Liver (tissue), 9 donors: ENCODE results near the gene HDAC9. TPM values are rescaled to one million over a fixed set of nuclear protein-coding genes. Genes with fewer than 3 reads are reported as not detected.
"Not testable (repeated sequence)": the region's sequence is repeated elsewhere in the genome, so short reads cannot be mapped to it uniquely, and the experiment has no call there.

ENCODE experiments used
- DNase-seq: peaks from one replicate; pipeline ENCODE4 v3.0.0-alpha.2; 2017; ENCODE audit warnings: low spot score
- H3K27ac ChIP-seq, 2 donors: one replicate each; pipeline ENCODE4 v1.7.0; 2013; ENCODE audit warnings: inconsistent platforms in 2 of 2, low read length in 2 of 2, control low read depth in 1 of 2, low read depth in 1 of 2, mild to moderate bottlenecking in 1 of 2
- H3K27me3 ChIP-seq, 4 donors: one replicate each; pipeline versions ENCODE4 v1.6.1 to v1.7.0; 2013; ENCODE audit warnings: low read length in 3 of 4, inconsistent platforms in 1 of 4, mild to moderate bottlenecking in 1 of 4, moderate library complexity in 1 of 4; ENCODE audit not compliant: control insufficient read depth in 4 of 4, insufficient read depth in 4 of 4
- H3K36me3 ChIP-seq, 4 donors: one replicate each; pipeline versions ENCODE4 v1.6.1 to v1.7.0; 2013; ENCODE audit warnings: low read length in 3 of 4, mild to moderate bottlenecking in 3 of 4, low read depth in 1 of 4, moderate library complexity in 1 of 4; ENCODE audit not compliant: control insufficient read depth in 4 of 4, insufficient read depth in 3 of 4
- H3K4me1 ChIP-seq, 4 donors: one replicate each; pipeline versions ENCODE4 v1.6.1 to v1.7.0; 2013; ENCODE audit warnings: low read length in 3 of 4, mild to moderate bottlenecking in 3 of 4, moderate library complexity in 1 of 4; ENCODE audit not compliant: control insufficient read depth in 4 of 4, insufficient read depth in 4 of 4
- H3K4me3 ChIP-seq, 3 donors: one replicate each; pipeline versions ENCODE4 v1.6.1 to v1.7.0; 2013; ENCODE audit warnings: low read length in 3 of 3, control low read depth in 1 of 3, low read depth in 1 of 3, mild to moderate bottlenecking in 1 of 3
- H3K9ac ChIP-seq, 2 donors: one replicate each; pipeline ENCODE4 v1.7.0; 2013; ENCODE audit warnings: low read length in 2 of 2, mild to moderate bottlenecking in 2 of 2, moderate library complexity in 2 of 2, control low read depth in 1 of 2, low read depth in 1 of 2
- H3K9me3 ChIP-seq, 4 donors: one replicate each; pipeline versions ENCODE4 v1.6.1 to v1.7.0; 2013; ENCODE audit warnings: low read length in 3 of 4; ENCODE audit not compliant: control insufficient read depth in 4 of 4
- EGR1 ChIP-seq, 2 donors: IDR thresholded peaks; 2 replicates each; pipeline ENCODE4 v1.6.1; 2016 to 2018; ENCODE audit warnings: antibody characterized with exemption in 2 of 2, low read depth in 2 of 2
- FOXA1 ChIP-seq: IDR thresholded peaks from 2 replicates; pipeline ENCODE4 v1.6.1; 2016; ENCODE audit warnings: antibody characterized with exemption
- FOXA2 ChIP-seq: IDR thresholded peaks from 2 replicates; pipeline ENCODE4 v1.6.1; 2016; ENCODE audit warnings: antibody characterized with exemption
- GABPA ChIP-seq, 2 donors: IDR thresholded peaks in 1 of 2; conservative IDR thresholded peaks in 1 of 2; 2 replicates each; pipeline ENCODE4 v1.6.1; 2016; ENCODE audit warnings: antibody characterized with exemption in 2 of 2, mild to moderate bottlenecking in 1 of 2, moderate library complexity in 1 of 2
- HNF4A ChIP-seq, 2 donors: conservative IDR thresholded peaks; 2 replicates each; pipeline ENCODE4 v1.6.1; 2016; ENCODE audit warnings: antibody characterized with exemption in 2 of 2, mild to moderate bottlenecking in 2 of 2
- HNF4G ChIP-seq: IDR thresholded peaks from 2 replicates; pipeline ENCODE4 v1.6.1; 2016; ENCODE audit warnings: antibody characterized with exemption
- JUND ChIP-seq, 2 donors: IDR thresholded peaks; 2 replicates each; pipeline ENCODE4 v1.6.1; 2016; ENCODE audit warnings: antibody characterized with exemption in 2 of 2
- NR2F2 ChIP-seq: IDR thresholded peaks from 2 replicates; pipeline ENCODE4 v1.6.1; 2016; ENCODE audit warnings: antibody characterized with exemption
- RAD21 ChIP-seq, 2 donors: IDR thresholded peaks; 2 replicates each; pipeline ENCODE4 v1.6.1; 2016; ENCODE audit warnings: antibody characterized with exemption in 2 of 2, mild to moderate bottlenecking in 2 of 2
- RXRA ChIP-seq, 2 donors: IDR thresholded peaks; 2 replicates each; pipeline ENCODE4 v1.6.1; 2017 to 2018; ENCODE audit warnings: antibody characterized with exemption in 2 of 2, mild to moderate bottlenecking in 1 of 2
- SP1 ChIP-seq: IDR thresholded peaks from 2 replicates; pipeline ENCODE4 v1.6.1; 2018; ENCODE audit warnings: antibody characterized with exemption, mild to moderate bottlenecking
- TAF1 ChIP-seq: conservative IDR thresholded peaks from 2 replicates; pipeline ENCODE4 v1.6.1; 2016; ENCODE audit warnings: antibody characterized with exemption, mild to moderate bottlenecking
- YY1 ChIP-seq: IDR thresholded peaks from 2 replicates; pipeline ENCODE4 v1.6.1; 2016; ENCODE audit warnings: antibody characterized with exemption, mild to moderate bottlenecking
- WGBS: extraction: QIAGEN DNeasy Blood & Tissue Kit; methylation state at CpG from one replicate; pipeline ENCODE4 v1.1.7; 2013; 5-methylcytosine and 5-hydroxymethylcytosine counted together
- polyA plus RNA-seq, 2 donors: library from polyadenylated mRNA; stranded (reverse) in 1 of 2; unstranded in 1 of 2; fragments of 200-250 nt in 1 of 2; fragments of >200 nt in 1 of 2; fragmentation: Nextera tagmentation in 1 of 2; extraction: Ambion mirVana in 1 of 2; gene quantifications; one replicate each; pipeline versions ENCODE4 v1.2.1 to v1.2.3, GENCODE V29; 2013 to 2015
- total RNA-seq, 2 donors: library from RNA; depleted of rRNA; stranded (reverse); fragments of >200 nt; gene quantifications; one replicate each; pipeline ENCODE4 v1.2.3, GENCODE V29; 2014
- TF ChIP-seq, protein P1 (sequence below): fragments of 150-350 bp; IDR thresholded peaks from 2 replicates; pipeline ENCODE4 v1.5.1; 2017; ENCODE audit warnings: improper control_type of control experiment, low read depth, low read length; ENCODE audit not compliant: missing input control
- TF ChIP-seq, protein P2 (sequence below): IDR thresholded peaks from 2 replicates; pipeline ENCODE4 v1.6.1; 2016; ENCODE audit warnings: antibody characterized with exemption, mild to moderate bottlenecking
- TF ChIP-seq, protein P3 (sequence below): IDR thresholded peaks from 2 replicates; pipeline ENCODE4 v1.6.1; 2016; ENCODE audit warnings: antibody characterized with exemption
- TF ChIP-seq, protein P4 (sequence below): IDR thresholded peaks from 2 replicates; pipeline ENCODE4 v1.6.1; 2016; ENCODE audit warnings: antibody characterized with exemption
- TF ChIP-seq, protein P5 (sequence below): IDR thresholded peaks from 2 replicates; pipeline ENCODE4 v1.6.1; 2016; ENCODE audit warnings: antibody characterized with exemption
- donor health status: healthy.
- donor health status: healthy.
- donor health status: healthy.
- donor health status: healthy.
- donor health status: healthy.

HDAC9 gene
- total and polyA plus RNA-seq, 4 donors = 1.0 to 10.1 (median 2.3) TPM

DNA sequence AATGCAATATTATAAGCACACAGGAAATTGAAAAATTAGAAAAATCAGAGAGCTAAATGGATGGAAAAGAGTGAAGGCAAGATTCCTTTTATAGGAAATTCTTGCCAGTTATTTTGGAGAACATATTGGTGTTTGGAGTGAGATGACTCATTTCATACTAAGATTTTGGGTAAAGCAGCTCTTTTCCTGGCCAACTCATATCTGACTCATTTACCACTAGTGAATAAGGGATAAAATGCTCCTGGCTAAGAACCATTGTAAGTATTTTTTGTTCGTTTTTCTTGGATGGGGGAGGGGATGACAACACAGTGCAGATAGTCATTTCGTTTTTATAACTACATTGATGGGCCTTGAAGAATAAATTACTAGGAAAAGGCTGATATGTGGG is 482.6 kb downstream of the HDAC9 start:
- 31% methylated on average over 2 of the region's 2 CpGs for WGBS
- Histone ChIP-seq H3K4me1 (no peaks in the 10 kb centered on the region), H3K9ac (no peak overlapping the region), H3K27me3 (no peaks in the 10 kb centered on the region), H3K4me3 (no peak overlapping the region), H3K27ac (no peak overlapping the region), H3K36me3 (no peaks in the 10 kb centered on the region), H3K9me3 (no peaks in the 10 kb centered on the region)
- TF ChIP-seq FOXA1 (no peak), GABPA (IDR thresholded peaks at IDR 0.05 in 1 of 2, conservative IDR thresholded peaks at IDR 0.05 in 1 of 2) (no peak), TAF1 (no peak)
- TF ChIP-seq, protein P1, sequence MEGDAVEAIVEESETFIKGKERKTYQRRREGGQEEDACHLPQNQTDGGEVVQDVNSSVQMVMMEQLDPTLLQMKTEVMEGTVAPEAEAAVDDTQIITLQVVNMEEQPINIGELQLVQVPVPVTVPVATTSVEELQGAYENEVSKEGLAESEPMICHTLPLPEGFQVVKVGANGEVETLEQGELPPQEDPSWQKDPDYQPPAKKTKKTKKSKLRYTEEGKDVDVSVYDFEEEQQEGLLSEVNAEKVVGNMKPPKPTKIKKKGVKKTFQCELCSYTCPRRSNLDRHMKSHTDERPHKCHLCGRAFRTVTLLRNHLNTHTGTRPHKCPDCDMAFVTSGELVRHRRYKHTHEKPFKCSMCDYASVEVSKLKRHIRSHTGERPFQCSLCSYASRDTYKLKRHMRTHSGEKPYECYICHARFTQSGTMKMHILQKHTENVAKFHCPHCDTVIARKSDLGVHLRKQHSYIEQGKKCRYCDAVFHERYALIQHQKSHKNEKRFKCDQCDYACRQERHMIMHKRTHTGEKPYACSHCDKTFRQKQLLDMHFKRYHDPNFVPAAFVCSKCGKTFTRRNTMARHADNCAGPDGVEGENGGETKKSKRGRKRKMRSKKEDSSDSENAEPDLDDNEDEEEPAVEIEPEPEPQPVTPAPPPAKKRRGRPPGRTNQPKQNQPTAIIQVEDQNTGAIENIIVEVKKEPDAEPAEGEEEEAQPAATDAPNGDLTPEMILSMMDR = no peak
- no peak for DNase-seq

GRCh38 chr7:18990700-18991099 is 495.2 kb downstream of the HDAC9 start:
- H3K9ac ChIP-seq, H3K4me3 ChIP-seq, DNase-seq, H3K27ac ChIP-seq, H3K4me1 ChIP-seq, H3K36me3 ChIP-seq, H3K9me3 ChIP-seq, H3K27me3 ChIP-seq: not testable (repeated sequence)
- 94% methylated on average over 20 of the region's 20 CpGs for WGBS

- Histone ChIP-seq H3K4me1 (no peaks in the 10 kb centered on the region), H3K27ac (no peak overlapping the region), H3K9ac (no peak overlapping the region), H3K27me3 (no peaks in the 10 kb centered on the region), H3K36me3 (no peaks in the 10 kb centered on the region), H3K4me3 (no peak overlapping the region), H3K9me3 (no peaks in the 10 kb centered on the region)
- 53% methylated on average over 3 of the region's 3 CpGs for WGBS
- TF ChIP-seq, protein P2, sequence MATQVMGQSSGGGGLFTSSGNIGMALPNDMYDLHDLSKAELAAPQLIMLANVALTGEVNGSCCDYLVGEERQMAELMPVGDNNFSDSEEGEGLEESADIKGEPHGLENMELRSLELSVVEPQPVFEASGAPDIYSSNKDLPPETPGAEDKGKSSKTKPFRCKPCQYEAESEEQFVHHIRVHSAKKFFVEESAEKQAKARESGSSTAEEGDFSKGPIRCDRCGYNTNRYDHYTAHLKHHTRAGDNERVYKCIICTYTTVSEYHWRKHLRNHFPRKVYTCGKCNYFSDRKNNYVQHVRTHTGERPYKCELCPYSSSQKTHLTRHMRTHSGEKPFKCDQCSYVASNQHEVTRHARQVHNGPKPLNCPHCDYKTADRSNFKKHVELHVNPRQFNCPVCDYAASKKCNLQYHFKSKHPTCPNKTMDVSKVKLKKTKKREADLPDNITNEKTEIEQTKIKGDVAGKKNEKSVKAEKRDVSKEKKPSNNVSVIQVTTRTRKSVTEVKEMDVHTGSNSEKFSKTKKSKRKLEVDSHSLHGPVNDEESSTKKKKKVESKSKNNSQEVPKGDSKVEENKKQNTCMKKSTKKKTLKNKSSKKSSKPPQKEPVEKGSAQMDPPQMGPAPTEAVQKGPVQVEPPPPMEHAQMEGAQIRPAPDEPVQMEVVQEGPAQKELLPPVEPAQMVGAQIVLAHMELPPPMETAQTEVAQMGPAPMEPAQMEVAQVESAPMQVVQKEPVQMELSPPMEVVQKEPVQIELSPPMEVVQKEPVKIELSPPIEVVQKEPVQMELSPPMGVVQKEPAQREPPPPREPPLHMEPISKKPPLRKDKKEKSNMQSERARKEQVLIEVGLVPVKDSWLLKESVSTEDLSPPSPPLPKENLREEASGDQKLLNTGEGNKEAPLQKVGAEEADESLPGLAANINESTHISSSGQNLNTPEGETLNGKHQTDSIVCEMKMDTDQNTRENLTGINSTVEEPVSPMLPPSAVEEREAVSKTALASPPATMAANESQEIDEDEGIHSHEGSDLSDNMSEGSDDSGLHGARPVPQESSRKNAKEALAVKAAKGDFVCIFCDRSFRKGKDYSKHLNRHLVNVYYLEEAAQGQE = no peak
- TF ChIP-seq, protein P3, sequence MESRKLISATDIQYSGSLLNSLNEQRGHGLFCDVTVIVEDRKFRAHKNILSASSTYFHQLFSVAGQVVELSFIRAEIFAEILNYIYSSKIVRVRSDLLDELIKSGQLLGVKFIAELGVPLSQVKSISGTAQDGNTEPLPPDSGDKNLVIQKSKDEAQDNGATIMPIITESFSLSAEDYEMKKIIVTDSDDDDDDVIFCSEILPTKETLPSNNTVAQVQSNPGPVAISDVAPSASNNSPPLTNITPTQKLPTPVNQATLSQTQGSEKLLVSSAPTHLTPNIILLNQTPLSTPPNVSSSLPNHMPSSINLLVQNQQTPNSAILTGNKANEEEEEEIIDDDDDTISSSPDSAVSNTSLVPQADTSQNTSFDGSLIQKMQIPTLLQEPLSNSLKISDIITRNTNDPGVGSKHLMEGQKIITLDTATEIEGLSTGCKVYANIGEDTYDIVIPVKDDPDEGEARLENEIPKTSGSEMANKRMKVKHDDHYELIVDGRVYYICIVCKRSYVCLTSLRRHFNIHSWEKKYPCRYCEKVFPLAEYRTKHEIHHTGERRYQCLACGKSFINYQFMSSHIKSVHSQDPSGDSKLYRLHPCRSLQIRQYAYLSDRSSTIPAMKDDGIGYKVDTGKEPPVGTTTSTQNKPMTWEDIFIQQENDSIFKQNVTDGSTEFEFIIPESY = no peak
- TF ChIP-seq EGR1 (IDR thresholded peaks at IDR 0.05; ENCODE audit: low read depth in 2 of 2) (no peak), YY1 (no peak), RAD21 (IDR thresholded peaks at IDR 0.05) (no peak), FOXA1 (no peak), HNF4G (no peak), NR2F2 (no peak), JUND (IDR thresholded peaks at IDR 0.05) (no peak), FOXA2 (no peak), SP1 (no peak), RXRA (IDR thresholded peaks at IDR 0.05) (no peak), TAF1 (no peak), HNF4A (conservative IDR thresholded peaks at IDR 0.05) (no peak), GABPA (IDR thresholded peaks at IDR 0.05 in 1 of 2, conservative IDR thresholded peaks at IDR 0.05 in 1 of 2) (no peak)
- TF ChIP-seq, protein P1 = no peak
- TF ChIP-seq, protein P4, sequence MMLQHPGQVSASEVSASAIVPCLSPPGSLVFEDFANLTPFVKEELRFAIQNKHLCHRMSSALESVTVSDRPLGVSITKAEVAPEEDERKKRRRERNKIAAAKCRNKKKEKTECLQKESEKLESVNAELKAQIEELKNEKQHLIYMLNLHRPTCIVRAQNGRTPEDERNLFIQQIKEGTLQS = no peak
- TF ChIP-seq, protein P5, sequence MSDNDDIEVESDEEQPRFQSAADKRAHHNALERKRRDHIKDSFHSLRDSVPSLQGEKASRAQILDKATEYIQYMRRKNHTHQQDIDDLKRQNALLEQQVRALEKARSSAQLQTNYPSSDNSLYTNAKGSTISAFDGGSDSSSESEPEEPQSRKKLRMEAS = no peak
- no peak for DNase-seq
These were observed 498.6 kb downstream of the HDAC9 start for GRCh38 chr7:18993933-18994668.
